Measurements from ENCODE around the gene R3HDM4.

DNA sequence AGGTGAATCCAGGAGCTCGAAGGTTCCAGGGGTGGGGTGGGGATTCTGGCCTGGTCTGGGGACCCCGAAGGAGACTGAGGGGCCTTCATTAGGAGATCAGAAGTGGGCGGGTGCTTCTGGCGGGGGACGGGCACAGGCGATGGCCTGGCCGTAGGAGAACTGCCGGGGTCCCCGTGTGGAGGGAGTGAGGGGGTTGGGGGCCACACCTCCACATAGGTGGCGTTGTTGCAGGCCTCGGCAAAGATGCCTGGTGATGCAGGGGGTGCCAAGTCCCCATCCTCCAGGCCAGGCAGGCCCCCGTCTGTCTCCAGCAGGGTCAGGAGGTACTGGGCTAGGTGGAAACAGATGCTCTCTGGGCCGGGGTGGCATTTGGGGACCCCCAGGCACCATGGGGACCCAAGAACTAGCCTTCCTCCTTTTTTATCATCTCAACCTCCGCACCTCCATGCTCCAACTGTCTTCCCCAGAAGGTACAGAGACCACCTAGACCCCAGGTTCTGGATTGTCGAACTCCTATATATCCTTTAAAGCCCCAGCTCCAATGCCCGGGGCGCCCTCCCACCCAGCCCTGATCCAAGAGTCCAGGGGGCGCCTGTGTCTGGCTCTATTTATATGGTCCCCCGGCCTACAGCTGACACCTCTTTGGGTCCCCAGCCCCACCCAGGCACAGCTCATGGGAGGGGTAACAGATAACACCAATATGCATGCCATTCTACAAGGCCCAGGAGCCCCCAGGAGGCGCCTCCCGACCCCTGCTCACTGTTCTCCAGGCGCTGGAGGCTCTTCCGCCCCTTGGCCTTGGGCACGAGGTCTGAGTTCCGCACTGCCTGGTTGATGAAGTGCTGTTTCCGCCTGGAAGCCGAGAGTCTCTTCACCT lies 11.6 kb downstream of the R3HDM4 start:
- TF ChIP-seq MYC (IDR thresholded peaks at IDR 0.05; ENCODE audit: borderline replicate concordance, low read length) = no peak
- TF ChIP-seq POLR2A (IDR thresholded peaks at IDR 0.05; ENCODE audit: low read length) = no peak
- TF ChIP-seq, protein P1, sequence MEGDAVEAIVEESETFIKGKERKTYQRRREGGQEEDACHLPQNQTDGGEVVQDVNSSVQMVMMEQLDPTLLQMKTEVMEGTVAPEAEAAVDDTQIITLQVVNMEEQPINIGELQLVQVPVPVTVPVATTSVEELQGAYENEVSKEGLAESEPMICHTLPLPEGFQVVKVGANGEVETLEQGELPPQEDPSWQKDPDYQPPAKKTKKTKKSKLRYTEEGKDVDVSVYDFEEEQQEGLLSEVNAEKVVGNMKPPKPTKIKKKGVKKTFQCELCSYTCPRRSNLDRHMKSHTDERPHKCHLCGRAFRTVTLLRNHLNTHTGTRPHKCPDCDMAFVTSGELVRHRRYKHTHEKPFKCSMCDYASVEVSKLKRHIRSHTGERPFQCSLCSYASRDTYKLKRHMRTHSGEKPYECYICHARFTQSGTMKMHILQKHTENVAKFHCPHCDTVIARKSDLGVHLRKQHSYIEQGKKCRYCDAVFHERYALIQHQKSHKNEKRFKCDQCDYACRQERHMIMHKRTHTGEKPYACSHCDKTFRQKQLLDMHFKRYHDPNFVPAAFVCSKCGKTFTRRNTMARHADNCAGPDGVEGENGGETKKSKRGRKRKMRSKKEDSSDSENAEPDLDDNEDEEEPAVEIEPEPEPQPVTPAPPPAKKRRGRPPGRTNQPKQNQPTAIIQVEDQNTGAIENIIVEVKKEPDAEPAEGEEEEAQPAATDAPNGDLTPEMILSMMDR (IDR thresholded peaks at IDR 0.05) = no peak

Measured in A549 (cell line).